Panc1 (cell line): ENCODE data around the gene SLC2A2. TPM values are rescaled to one million over a fixed set of nuclear protein-coding genes. Genes with fewer than 3 reads are reported as not detected.
A peak's percentile ranks its signal among the peaks of the same experiment; 100 is the strongest.

Source experiments
- ATAC-seq: fragments of 200-7000 bp; cut with Tn5 transposase; 2 replicates; pipeline ENCODE4 v1.9.1; 2020; ENCODE audit warnings: mild to moderate bottlenecking, moderate library complexity
- BruUV-seq: library from RNA; stranded (reverse); fragments of 400-500 nt; replicated peaks from 2 replicates; lab custom pipeline; 2021; lab: Mats Ljungman, UMichigan
- CTCF ChIA-PET: fragments of 300-600 bp; sonication (Branson Sonifier 250); formaldehyde crosslinking; loops from one replicate; lab custom pipeline; 2022; ENCODE audit warnings: antibody characterized with exemption; lab: Charles Lee
- POLR2A ChIA-PET: fragments of 300-600 bp; sonication (Branson Sonifier 250); formaldehyde crosslinking; loops from one replicate; lab custom pipeline; 2022; ENCODE audit warnings: antibody characterized with exemption; lab: Charles Lee
- DNase-seq: peaks from one replicate; pipeline ENCODE4 v3.0.0-alpha.2; 2010; ENCODE audit warnings: low read depth, low spot score
- H3K27ac ChIP-seq: 2 replicates; pipeline ENCODE4 v1.5.1; 2011; ENCODE audit warnings: mild to moderate bottlenecking, low read length, inconsistent platforms
- H3K27me3 ChIP-seq: fragments of 200-500 bp; sonication (Bioruptor generic); 2 replicates; pipeline ENCODE4 v1.6.0; 2014; ENCODE audit warnings: low read length, inconsistent platforms; ENCODE audit not compliant: control insufficient read depth, insufficient read depth
- H3K36me3 ChIP-seq: fragments of 200-500 bp; sonication (Bioruptor generic); 2 replicates; pipeline ENCODE4 v1.5.1; 2014; ENCODE audit warnings: inconsistent platforms, mild to moderate bottlenecking, low read length, moderate library complexity; ENCODE audit not compliant: control insufficient read depth, insufficient read depth
- H3K4me1 ChIP-seq: 2 replicates; pipeline ENCODE4 v1.5.1; 2011; ENCODE audit warnings: inconsistent platforms, mild to moderate bottlenecking, low read length, moderate library complexity; ENCODE audit not compliant: control insufficient read depth, insufficient read depth
- H3K4me3 ChIP-seq, 2 experiments: 2 replicates each; pipeline ENCODE4 v1.5.1; 2011 to 2012; ENCODE audit warnings: low read depth in 2 of 2, low read length in 2 of 2, mild to moderate bottlenecking in 2 of 2, inconsistent platforms in 1 of 2, moderate library complexity in 1 of 2
- H3K9me3 ChIP-seq: fragments of 200-500 bp; sonication (Bioruptor generic); 2 replicates; pipeline ENCODE4 v1.5.1; 2014; ENCODE audit warnings: low read depth, mild to moderate bottlenecking, inconsistent platforms, low read length, moderate library complexity; ENCODE audit not compliant: control insufficient read depth, insufficient read depth
- POLR2AphosphoS5 ChIP-seq: IDR thresholded peaks from 2 replicates; pipeline ENCODE4 v1.6.1; 2012; ENCODE audit warnings: mild to moderate bottlenecking, low read depth, low read length, moderate library complexity
- REST ChIP-seq, 2 experiments: IDR thresholded peaks; 2 replicates each; pipeline ENCODE4 v1.6.1; 2011 to 2012; ENCODE audit warnings: low read depth in 2 of 2, control low read depth in 1 of 2, low read length in 1 of 2, mild to moderate bottlenecking in 1 of 2, moderate library complexity in 1 of 2; ENCODE audit not compliant: insufficient read depth in 1 of 2
- SIN3A ChIP-seq: IDR thresholded peaks from 2 replicates; pipeline ENCODE4 v1.6.1; 2012; ENCODE audit warnings: low read depth, mild to moderate bottlenecking, low read length, moderate library complexity, borderline replicate concordance; ENCODE audit not compliant: insufficient read depth
- TCF7L2 ChIP-seq: IDR thresholded peaks from 2 replicates; pipeline ENCODE4 v1.6.1; 2011; ENCODE audit warnings: mild to moderate bottlenecking, low read depth, low read length, inconsistent platforms
- in situ Hi-C: cut with HindIII; loops from 2 replicates; pipeline ENCODE4 v1.10.0; 2016; ENCODE audit warnings: low sequenced_read_pairs, low pct_unique_long_range_greater_than_20kb
- intact Hi-C: fragments of 100-400 bp; cut with micrococcal nuclease; formaldehyde crosslinking; loops from one replicate; pipeline ENCODE4 v1.10.0; 2022; ENCODE audit not compliant: unreplicated experiment
- total RNA-seq: library from RNA; stranded (reverse); gene quantifications from one replicate; pipeline ENCODE4 v1.2.1, GENCODE V29; 2021; ENCODE audit not compliant: unreplicated experiment
- TF ChIP-seq, protein P1 (sequence below): fragments of 450-650 bp; IDR thresholded peaks from 2 replicates; pipeline ENCODE4 v1.5.1; 2017; ENCODE audit warnings: mild to moderate bottlenecking

SLC2A2 gene
- total RNA-seq, 1 experiment from 2014 or later, result 0.13 TPM

- Histone ChIP-seq H3K27me3 (no peaks in the 10 kb centered on the region), H3K36me3 (no peaks in the 10 kb centered on the region), H3K9me3 (no peaks in the 10 kb centered on the region), H3K27ac (no peak overlapping the region), H3K4me3 (no peak overlapping the region; a peak in 1 of 4 replicates), H3K4me1 (no peaks in the 10 kb centered on the region)
- TF ChIP-seq REST (IDR thresholded peaks at IDR 0.05; ENCODE audit: insufficient read depth in 1 of 2, low read depth in 2 of 2, low read length in 1 of 2), result no peak
- TF ChIP-seq, protein P1, sequence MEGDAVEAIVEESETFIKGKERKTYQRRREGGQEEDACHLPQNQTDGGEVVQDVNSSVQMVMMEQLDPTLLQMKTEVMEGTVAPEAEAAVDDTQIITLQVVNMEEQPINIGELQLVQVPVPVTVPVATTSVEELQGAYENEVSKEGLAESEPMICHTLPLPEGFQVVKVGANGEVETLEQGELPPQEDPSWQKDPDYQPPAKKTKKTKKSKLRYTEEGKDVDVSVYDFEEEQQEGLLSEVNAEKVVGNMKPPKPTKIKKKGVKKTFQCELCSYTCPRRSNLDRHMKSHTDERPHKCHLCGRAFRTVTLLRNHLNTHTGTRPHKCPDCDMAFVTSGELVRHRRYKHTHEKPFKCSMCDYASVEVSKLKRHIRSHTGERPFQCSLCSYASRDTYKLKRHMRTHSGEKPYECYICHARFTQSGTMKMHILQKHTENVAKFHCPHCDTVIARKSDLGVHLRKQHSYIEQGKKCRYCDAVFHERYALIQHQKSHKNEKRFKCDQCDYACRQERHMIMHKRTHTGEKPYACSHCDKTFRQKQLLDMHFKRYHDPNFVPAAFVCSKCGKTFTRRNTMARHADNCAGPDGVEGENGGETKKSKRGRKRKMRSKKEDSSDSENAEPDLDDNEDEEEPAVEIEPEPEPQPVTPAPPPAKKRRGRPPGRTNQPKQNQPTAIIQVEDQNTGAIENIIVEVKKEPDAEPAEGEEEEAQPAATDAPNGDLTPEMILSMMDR, result no peak
- TF ChIP-seq TCF7L2, result no peak
- no peak for TF ChIP-seq POLR2AphosphoS5
- no peak for TF ChIP-seq SIN3A
- intact Hi-C loops, result no loop called here
- no TSS peak for BruUV-seq
- ATAC-seq (no peak), DNase-seq (no peak)
- CTCF ChIA-PET, result interaction anchor here (0.5 kb wide), 1 partner anchor 93 kb away, joined by 5 read pairs; no protein-coding TSS in a partner anchor
- in situ Hi-C loops, result no loop called here
- POLR2A ChIA-PET, result no interaction called here
Observed at GRCh38 chr3:171028779-171029232, 2.3 kb upstream of the SLC2A2 start.

GRCh38 chr3:171028025-171028778 is 1.7 kb upstream of the SLC2A2 start:
- POLR2A ChIA-PET, result no interaction called here
- Histone ChIP-seq H3K4me1 (no peaks in the 10 kb centered on the region), H3K9me3 (no peaks in the 10 kb centered on the region), H3K27me3 (no peaks in the 10 kb centered on the region), H3K36me3 (no peaks in the 10 kb centered on the region), H3K4me3 (peak overlapping the region in 1 of 2 experiments; percentile 7; a peak in 1 of 4 replicates), H3K27ac (no peak overlapping the region)
- no TSS peak for BruUV-seq
- intact Hi-C loops, result no loop called here
- ATAC-seq, result peak; percentile 53; the same call in 1 of the 2 replicates
- CTCF ChIA-PET, result interaction anchor here (0.5 kb wide), 1 partner anchor 94 kb away, joined by 5 read pairs; no protein-coding TSS in a partner anchor
- DNase-seq, result no peak
- in situ Hi-C loops, result no loop called here
- TF ChIP-seq, protein P1, result no peak
- TF ChIP-seq TCF7L2 (no peak), POLR2AphosphoS5 (no peak), REST (IDR thresholded peaks at IDR 0.05; ENCODE audit: insufficient read depth in 1 of 2, low read depth in 2 of 2, low read length in 1 of 2) (no peak), SIN3A (no peak)
